Stimulated activated CD4-positive, alpha-beta T cell treated with anti-CD3 and anti-CD28 coated beads, Interleukin-4, amount 100 ng/mL, for 48 hours (primary cell): ENCODE measurements around the gene RAD18.

ENCODE experiments used
- DNase-seq, 2 donors: peaks; one replicate each; pipeline ENCODE4 v3.0.0-alpha.2; 2020; ENCODE audit warnings: low read depth in 2 of 2

Gene RAD18

DNA sequence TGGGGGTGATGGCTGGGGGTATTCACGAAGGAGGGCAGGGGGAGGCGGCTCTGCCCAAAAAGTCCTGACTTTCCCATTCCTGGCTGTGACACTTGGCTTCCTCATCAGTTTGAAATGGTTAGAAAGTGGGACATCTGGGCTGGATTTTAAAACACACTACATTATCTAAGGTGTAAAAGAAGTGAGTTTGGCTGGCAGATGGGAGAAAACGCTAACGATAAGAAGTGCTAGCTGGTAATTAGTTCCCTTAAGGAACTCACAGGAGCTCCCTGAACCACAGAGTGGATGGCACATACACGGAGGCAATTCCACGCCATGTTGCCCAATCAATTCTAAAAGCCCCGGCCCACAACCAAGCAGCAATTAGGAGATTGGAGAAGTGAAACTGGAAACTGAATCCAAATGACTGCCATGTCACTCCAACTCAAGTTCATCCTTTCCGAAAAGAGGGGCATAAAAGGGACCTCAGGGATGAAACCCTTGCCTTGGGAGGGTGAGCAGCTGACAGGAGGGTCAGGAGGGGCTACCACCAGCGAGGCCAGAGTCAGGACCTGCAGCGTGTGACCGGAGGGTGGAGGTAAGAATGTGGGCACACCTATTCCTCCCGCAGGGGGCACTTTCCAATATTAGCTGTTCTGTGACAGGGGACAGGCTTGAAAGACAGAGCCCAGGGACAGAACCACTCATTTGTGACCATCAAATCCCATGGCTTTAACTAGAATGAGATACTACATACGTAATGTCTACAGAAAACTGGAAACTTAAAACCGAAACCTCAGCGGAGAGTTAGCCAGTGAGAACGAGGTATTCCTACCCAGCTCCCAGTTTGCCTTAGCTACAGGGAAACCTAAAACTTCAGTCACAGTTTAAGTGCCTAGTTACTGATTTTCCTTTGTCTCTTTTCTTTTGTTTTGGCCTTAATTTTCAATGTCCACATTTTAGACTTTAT lies 98.6 kb downstream of the RAD18 start:
- no peak for DNase-seq

DNA sequence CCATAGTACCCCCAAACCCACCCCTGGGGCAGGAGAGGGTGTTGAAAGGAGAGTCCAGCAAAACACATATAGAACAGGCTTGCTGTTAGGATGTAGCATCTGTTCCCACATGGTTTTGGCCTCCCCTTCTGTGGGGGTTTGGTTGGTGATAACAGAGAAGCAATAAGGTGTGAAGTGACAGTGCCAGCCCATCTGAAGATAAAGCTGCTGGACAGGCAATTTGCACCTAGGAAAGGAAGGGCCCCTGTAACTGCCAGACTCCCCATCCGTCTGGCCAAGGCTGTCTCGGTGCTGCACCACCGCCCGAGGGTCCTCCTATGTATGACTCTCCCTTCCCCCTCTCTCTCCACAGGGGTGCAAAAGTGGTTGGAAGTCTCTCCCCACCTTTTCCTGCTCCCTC lies 99.4 kb downstream of the RAD18 start:
- no peak for DNase-seq

DNA sequence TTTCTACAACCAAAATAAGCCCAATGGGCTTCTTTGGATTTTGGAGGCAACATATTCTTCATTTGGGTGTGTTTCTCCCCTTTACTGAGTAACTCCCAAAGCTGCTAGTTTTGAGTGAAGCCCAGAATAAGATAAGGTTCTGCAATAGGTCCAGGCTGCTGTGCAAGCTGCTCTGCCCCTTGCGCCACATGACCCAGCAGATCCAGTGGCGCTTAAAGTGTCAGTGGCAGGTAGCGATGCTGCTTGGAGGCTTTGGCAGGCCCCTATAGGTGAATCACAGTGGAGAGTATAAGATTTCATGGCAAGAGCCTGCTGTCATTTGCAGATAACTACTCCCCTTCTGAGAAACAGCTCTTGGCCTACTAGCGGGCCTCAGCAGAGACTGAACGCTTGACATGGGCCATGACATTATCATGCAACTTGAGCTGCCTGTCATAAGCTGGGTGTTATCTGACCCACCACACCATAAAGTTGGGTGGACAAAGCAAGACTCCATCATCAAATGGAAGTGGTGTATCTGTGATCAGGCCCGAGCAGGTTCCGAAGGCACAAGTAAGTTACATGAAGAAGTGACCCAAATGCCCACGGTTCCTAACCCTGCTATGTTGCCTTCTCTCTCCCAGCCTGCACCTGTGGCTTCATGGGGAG lies 105.4 kb downstream of the RAD18 start:
- DNase-seq, result no peak

DNA sequence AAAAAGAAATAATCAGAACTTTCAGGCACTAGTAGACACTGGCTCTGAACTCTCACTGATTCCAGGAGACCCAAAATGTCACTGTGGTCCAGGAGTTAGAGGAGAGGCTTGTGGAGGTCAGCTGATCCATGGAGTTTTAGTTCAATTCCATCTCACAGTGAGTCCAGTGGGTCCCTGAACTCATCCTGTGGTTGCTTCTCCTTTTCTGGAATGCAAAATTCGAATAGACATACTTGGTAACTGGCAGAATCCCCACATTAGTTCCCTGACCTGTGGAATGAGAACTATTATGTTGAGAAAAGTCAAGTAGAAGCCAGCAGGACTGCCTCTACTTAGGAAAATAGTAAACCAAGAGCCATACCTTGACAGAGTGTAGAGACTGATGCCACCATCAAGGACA lies 106.6 kb downstream of the RAD18 start:
- no peak for DNase-seq

DNA sequence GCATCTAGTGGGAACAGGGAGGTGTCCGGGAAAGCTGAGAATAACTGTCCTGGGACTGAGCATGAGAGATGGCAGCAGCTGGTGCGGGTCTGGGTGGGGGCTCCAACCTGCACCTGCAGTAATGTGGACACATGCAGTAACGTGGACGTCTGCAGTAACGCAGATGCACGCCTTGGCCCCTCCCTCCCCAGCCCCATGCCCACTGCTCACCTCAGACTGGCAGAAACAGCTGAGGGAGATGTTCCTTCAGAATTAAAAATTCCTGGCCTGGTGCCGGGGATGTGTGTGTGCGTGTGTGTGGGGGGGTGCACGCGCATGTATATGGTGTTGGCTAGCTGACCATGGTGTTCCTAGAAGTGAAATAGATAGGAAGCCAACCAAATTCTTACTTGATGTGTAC lies 107.2 kb downstream of the RAD18 start:
- no peak for DNase-seq

DNA sequence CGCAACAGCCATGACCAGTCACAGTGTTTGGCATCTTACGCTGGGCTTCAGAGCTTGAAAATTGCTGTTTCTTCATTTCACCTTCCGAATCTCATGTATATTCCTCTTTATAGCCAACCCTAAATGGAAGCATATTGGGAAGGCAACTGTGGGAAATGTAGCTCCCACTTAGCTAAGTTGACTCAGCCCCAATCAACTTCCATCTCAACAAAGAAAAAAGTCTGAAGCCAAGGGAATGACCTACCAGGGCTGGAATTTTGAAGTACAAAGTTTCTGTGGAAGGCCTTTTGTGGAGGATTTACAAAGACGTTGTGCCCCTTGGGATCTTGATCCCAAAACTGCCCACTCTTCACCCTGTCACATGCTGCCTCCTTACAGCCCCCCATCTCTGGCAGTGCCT lies 108.6 kb downstream of the RAD18 start:
- DNase-seq, result no peak

DNA sequence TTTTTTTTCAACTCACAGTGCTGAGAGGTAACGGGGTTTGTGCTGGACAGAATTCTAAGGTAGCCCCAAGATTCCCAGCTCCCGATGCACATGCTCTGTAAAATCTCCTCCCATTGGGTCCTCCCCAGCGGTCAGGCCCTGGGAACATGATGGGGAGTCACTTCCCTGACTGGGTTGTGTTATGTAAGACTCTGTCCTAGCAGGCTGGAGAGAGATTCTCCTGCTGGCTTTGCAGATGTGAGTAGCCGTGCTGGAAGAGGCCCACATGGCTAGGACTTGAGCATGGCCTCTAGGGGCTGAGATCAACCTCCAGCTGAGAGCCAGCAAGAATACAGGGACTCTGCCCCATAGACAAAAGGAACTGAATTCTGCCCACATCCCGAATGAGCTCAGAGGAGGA lies 110.2 kb downstream of the RAD18 start:
- DNase-seq, result no peak

DNA sequence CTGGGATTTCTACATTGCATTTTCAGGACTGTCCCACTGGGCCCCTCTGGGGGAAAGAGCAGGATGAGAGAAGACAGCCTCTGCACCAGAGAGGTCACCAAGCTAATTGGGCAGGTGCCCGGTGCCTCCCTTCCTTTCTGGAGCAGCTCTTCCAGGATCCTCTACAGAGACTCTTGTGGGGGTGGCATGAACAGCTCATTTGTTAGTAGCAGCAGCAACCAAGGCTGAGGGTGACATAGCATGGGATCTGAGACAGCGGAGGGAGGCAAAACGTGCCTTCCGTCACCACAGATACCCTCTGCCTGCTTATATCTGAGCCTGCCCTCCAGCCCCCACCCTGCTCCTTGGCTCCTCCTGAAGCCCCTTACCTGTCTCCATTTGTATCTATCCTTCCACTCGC lies 110.8 kb downstream of the RAD18 start:
- DNase-seq, result no peak

DNA sequence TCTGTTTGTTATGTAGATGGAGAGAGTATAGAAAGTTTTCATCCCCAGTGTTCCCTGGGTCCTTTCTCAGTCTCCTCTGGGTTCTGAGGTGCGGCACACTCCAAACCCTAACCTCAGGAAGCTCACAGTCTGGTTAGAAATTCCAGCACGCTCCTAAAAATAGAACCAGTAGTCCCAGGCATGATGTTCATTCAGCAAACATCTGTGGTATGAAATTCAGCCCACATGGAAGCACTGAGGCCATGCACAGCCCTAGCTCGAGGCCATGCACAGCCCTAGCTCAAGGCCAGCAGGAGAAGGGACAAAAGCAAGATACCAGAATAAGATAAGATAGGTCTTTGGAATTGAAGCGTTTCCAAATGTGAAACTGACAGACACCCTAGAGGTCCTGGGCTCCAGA lies 111.6 kb downstream of the RAD18 start:
- DNase-seq, result no peak

DNA sequence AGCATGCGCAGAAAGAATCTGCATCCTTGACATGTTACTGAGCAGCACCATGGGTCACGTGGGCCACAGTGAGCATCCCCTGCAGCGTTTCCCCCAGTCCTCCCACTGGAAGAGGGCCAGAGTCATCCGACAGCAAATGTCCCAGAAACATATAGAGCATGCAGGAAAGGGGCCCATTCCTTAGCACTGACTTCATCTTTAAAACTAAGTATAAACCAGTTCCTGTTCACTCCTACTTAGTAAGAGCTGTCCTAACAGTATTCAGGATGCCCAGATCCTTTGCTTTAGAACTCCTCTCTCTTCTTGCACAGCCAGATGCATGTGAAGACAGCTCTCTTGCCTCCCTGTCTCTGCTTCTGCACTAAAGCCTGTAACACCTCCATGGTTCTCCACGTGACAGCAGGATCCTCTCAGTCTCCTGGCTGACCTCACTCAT lies 114.6 kb downstream of the RAD18 start:
- no peak for DNase-seq

DNA sequence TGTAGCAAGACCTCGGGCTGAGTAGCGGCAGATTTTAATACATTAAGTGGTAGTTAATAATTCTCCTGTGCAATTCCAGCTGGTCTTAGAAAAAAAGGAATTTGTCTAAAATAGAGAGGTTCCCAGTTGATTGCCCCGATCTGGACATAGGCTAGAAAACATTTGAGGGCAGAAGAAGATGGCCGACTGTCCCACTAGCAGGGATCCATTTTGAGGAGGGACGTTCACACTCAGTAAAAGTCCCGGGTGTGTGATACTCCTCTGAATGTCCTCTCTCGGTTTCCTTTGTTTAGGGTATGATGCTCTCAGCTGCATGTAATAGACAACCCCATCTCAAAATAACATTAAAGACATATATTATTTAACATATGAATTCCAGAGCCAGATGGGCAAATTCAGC lies 116.0 kb downstream of the RAD18 start:
- no peak for DNase-seq

DNA sequence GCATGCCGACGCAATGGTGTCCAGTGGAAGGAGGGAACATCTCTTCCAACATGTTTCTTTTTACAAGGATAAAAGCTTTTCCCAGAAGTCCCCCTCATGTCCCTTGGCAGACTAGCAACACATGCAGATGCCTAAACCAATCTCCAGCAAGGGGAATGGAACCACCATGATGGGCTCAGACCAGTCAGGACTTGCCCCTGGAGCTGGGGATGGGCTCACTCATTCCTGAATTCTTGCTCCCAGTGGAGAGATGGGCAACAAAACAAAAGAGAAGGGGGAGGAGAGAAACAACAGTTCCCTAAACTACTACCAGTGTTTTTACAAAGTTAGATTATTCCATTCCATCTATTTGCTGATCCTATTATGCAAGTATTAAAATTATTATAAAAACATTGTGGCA lies 117.1 kb downstream of the RAD18 start:
- no peak for DNase-seq

DNA sequence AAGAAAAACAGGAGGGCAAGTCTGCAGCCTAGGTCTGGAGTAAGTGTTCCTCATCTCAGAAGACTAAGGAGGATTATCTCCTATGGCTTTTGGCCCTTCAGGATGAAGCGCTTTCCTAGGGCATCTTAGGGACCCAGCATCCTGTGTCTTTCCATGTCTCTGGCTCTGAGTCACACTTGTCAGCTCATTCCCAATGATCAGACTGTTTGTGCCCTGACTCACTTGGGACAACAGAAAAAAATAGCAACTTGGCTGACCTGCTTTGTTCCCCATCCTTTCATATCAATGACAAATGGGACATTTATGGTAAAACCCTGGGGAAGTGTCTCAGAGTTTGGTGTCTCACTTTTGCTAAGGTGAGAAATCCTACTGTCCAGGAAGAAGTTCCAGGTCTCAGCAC lies 117.6 kb downstream of the RAD18 start:
- no peak for DNase-seq

DNA sequence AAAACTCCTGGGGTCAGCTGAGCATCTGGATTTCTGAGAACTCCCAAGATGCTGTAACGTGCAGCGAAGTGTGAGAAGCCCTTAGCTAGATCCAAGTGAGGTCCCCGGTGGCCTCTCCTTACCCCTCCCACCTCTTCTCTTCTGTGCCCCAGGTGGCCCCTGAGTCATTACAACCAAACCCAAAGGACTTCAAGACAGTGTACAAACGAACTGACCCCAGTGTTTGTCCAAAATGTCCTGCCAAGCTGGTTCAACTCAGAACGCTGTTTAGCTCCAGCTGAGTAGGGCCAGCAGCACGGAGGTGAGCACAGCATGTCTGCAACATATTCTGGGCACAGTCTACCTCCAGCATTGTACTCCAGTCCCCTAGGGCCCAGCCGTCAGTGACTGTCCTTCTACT lies 119.9 kb downstream of the RAD18 start:
- no peak for DNase-seq

DNA sequence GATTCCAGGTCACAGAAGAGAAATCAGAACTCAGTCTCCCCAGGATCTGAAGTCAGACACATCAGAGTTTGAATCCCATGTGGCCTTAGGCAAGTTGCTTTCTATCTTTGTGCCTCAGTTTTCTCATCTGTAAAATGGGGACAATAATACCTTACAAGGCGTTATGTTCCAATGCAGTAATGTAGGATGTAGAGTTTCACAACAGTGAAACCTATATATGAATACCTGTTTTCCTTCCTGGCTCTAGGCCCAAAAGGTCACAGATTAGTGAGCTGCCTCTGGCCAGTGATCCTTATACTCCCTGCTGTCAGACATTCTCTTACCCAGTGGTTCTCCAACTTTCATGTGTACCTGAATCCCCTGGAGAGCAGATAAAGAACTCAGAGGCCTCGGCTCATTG lies 121.0 kb downstream of the RAD18 start:
- DNase-seq, result no peak

DNA sequence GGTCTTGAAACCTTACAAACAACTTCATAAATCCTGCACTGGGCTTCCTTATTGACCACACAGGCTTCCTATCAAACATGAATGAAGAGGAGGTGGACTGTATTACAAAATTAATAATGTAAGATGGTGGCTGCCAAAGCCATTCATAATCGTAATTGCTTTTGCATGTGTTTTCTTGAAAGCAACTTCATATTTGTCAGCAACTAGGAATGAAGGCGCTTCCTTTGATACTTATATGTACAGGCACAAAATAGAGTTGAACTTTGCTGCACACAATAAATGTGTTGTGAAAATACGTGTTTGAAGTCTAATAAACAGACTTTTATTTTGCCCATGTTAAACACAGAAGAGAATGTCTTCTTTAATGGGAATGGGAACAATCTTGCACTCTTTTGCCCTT lies 121.8 kb downstream of the RAD18 start:
- no peak for DNase-seq

DNA sequence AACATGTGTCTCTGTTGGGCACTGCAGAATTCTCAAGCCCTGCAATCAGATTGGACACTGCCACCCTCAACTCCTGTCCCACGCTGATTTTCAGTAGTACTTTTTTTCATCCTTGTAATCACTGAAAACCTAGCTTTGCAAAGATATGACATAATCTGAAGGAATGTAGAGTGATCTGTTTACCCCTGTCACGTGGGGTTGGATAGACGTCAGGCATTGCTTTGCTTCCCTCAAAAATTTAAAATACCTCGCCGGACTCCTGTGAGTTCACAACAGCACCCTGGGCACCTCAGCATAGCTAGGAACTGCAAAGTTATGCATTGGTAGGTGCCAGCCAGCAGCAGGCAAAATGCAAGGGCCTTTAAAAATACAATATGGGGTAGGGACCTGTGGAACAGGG lies 122.7 kb downstream of the RAD18 start:
- no peak for DNase-seq

DNA sequence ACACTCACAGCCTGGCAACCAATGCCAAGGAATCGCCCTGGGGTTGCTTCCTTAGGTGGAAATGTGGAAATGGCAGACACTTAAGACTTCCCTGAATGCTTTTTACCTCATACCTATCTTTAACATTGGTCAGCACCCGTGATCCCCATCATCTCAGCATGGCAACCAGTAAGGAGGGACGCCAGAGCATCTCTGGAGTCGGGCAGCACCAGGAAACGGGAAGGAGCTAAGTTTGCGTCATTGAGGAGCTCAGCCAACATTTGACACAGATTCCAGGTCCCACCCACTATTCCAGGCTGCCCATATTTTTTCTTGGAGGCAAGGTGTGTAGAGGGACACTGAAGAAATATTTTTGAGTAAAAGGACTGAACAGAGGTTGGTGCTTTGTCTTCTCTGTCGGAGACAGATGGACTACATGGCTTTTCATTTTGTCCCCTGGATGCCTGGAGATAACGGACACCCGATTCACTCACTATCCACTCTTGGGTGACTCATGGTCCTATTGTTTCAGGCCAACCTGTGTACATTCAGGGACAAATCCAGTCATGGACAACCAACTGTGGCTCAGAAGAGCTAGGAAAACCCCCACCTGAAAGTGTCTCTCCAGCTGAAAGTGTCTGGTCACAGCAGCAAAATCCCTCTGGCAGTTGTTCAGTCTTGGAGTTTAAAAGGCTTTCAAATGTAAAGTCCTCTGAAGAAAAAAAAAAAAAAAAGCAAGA lies 123.5 kb downstream of the RAD18 start:
- DNase-seq, result no peak

DNA sequence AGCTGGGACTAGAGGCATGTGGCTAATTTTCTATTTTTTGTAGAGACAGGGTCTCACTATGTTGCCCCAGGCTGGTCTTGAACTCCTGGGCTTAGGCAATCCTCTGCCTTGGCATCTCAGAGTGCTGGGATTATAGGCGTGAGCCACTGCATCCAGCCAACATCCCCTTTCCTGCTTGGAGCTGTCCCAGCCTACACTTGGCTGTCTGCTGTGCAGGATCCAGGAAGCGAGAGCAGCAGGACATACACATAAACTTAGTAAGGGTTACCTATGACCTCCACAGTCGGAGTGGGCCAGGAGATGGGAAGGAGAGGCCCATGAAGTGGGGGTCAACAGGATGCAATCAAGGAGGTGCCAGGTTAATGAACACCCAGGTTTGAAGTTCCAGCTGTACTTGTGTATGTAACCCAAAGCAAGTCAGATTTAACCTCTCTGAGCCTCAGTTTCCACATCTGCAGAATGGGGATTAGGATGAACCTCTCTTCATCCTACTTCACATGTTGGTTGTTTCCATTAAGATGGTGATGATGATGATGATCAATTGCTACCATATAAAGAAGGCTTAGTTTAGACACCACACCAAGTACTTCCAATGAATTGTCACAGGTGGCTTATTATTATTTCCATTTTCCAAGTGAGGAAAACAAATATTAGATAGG lies 124.4 kb downstream of the RAD18 start:
- DNase-seq, result no peak

DNA sequence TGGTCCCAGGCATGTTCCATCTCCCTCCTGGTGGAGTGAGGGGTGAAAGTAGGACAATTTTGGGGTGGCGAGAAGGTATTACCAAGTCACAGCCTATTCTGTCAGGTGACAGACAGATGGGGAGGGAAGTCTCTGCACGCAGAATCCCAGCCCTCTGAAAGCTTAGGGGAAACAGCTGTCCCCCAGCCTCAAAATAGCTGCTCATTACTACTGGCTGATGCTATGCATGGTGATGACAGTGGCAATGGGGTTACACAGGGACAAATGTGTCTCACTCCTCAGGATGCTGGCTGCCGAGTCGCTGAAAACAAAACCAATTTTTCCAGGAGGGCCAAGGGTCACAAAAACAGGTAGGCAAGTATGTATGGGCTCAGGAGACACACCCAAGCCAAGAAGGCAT lies 125.0 kb downstream of the RAD18 start:
- DNase-seq, result no peak

DNA sequence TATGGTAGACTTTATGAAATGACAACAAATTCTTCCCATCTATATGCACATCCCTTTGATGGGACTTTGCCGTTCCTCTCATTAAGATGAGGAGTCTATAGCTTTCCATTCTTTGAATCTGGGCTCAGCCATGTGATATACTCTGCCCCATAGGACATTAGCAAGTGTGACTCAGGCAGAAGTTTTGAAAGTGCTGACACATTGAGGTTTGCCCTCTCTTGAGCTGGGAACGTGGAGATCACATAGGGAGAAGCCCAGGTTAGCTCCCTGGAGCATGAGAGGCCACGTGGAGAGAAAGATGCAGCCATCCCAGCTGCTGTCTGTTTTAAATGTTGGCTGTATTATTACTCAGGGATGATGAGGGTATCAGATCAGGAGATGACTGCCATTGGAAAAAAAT lies 126.1 kb downstream of the RAD18 start:
- no peak for DNase-seq

DNA sequence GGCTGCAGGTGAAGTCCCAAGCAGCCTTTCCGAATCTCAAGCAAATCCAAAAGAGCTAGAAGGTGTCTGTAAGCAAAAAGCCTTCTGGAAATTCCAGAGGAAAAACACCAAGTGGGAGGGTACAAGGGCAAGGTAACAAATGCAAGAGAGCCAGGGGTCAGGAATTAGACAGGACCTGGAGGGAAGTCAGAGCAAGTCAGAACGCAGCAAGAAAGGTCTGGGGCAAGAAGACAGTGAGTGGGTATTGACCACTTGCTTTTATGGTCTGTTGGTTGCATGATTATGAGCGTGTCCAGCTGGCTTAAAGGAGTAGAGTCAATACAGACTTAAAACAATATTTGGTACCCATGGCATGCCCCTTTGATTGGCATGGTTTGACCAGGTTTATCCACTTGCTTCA lies 127.2 kb downstream of the RAD18 start:
- no peak for DNase-seq
